Measurements from ENCODE around the gene STK32C.

Gene STK32C

DNA sequence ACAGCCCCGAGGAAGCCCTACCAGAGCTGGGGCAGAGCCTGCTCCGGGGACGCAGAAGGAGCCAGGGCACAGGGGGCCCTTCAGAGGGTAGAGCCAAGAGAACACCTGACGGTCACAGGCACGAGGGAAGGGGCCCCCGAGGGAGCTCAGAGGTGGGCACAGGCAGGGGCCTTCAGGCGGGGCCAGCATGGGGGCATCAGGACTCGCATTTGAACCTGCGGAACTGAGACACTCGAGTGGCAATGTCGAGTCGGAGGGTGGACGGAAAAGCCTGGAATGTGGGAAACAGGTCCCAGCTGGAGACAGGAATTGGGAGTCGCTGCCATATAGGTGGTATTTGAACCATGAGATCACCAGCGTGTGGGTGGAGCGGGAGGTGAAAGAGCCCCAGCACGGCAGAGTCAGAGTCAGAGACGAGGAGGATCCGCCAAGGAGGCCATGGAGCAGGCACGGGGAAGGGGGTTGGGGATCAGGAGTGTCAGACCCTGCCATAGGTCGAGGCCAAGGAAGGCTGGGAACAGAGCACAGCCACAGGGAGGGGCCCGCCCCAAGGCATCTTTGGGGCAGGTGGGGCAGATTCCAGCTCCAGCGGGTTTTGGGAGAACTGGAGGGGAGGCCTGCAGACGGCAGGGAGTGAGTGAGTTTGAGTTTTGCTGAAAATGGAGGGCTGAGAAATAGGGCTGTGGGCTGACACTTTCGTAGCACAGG is 13.8 kb downstream of the STK32C start:
- no peak for DNase-seq (ENCODE audit: insufficient read length, low spot score)
- no peak for FAIRE-seq
- TF ChIP-seq, protein P1, sequence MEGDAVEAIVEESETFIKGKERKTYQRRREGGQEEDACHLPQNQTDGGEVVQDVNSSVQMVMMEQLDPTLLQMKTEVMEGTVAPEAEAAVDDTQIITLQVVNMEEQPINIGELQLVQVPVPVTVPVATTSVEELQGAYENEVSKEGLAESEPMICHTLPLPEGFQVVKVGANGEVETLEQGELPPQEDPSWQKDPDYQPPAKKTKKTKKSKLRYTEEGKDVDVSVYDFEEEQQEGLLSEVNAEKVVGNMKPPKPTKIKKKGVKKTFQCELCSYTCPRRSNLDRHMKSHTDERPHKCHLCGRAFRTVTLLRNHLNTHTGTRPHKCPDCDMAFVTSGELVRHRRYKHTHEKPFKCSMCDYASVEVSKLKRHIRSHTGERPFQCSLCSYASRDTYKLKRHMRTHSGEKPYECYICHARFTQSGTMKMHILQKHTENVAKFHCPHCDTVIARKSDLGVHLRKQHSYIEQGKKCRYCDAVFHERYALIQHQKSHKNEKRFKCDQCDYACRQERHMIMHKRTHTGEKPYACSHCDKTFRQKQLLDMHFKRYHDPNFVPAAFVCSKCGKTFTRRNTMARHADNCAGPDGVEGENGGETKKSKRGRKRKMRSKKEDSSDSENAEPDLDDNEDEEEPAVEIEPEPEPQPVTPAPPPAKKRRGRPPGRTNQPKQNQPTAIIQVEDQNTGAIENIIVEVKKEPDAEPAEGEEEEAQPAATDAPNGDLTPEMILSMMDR (IDR thresholded peaks at IDR 0.05; ENCODE audit: insufficient read depth, missing control alignments): no peak

DNA sequence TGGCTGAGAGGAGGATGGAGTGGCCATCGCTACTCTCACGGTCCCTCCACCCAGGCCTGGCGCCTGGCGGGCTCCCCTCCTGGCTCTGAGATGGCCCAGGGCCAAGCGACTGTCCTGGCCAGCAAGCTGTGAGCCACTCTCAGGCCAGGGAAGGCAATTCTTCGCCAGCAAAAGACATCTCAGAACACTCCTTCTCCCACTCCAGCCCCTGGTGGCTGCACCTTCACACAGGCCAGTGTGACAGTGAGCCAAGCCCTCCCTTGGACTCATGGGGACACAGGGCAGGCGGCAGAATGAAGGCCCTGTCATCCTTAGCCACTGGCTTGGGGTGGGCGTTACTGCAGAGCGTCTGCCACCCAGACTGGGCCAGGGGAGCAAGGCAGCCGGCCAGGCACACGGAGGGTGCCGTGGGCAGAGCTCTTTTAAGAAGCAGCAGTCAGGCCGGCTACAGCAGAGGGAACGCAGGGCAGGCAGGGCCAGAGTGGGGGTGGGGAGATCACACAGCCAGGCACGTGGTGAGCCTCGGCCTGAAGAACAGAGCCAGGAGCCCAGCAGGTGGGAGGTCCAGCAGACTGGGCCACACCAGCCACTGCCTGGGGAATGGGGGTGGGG is 14.4 kb downstream of the STK32C start:
- FAIRE-seq (no peak), DNase-seq (ENCODE audit: insufficient read length, low spot score) (no peak)
- TF ChIP-seq, protein P1 (IDR thresholded peaks at IDR 0.05; ENCODE audit: insufficient read depth, missing control alignments): no peak

DNA sequence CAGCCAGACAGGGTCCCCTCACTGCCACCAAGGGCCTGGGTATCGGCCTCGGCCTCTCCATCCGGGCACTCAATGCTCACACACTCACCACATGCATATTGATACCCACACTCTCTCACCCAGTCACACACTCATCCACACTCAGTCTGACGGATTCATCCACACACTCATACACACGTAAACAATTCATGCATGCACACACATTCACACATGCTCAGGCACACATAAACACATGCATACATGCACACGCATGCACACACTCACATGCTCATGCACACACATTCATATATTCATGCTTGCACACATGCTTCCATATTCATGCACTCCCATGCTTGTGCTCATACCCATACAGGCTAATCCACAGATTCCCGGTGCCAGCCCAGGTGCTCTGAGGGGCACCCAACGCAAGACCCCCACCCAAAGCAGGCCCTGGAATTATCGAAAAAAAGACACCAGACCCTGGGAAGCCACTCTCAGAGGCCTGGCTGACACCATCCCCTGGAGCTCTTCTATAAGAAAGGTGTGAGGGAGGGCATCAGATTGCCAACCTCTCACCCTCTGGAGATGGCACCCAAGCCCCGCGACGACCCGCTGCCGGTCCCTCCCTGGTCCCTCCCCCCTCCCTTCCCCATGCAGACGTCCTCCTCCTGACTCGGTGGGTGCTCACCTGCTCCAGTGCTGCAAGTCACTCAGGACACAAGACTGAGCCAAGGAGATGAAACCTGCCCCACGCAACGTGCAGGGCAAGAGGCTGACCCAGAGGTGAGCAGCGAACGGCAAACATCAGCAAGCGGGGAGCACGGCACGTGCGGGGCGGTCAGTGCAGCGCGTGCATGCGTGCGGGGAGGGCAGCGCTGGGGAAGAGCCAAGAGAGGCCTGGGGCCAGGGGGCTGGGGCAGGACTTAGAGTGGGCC is 15.2 kb downstream of the STK32C start:
- no peak for DNase-seq (ENCODE audit: insufficient read length, low spot score)
- FAIRE-seq: no peak
- TF ChIP-seq, protein P1 (IDR thresholded peaks at IDR 0.05; ENCODE audit: insufficient read depth, missing control alignments): no peak

DNA sequence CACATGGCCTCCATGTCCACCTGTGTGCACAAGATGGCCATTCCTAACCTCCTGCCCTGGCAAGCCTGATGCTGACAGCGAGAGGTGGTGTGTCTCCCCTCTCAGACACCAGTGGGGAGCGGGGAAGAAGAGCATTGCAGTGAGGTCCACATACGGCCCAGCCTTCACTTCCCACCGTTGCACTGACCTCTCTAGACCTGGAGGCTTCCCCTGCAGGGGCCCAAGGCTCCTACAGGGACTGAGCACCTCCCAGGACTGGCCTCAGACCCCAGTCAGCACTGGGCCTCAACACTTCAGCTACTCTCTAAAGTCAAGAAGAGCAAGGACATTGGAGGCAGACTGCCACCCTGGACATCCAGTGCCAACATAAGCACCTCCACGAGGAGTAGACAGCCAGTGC is 15.9 kb downstream of the STK32C start:
- DNase-seq (ENCODE audit: insufficient read length, low spot score) (no peak), FAIRE-seq (no peak)
- TF ChIP-seq, protein P1 (IDR thresholded peaks at IDR 0.05; ENCODE audit: insufficient read depth, missing control alignments): no peak

DNA sequence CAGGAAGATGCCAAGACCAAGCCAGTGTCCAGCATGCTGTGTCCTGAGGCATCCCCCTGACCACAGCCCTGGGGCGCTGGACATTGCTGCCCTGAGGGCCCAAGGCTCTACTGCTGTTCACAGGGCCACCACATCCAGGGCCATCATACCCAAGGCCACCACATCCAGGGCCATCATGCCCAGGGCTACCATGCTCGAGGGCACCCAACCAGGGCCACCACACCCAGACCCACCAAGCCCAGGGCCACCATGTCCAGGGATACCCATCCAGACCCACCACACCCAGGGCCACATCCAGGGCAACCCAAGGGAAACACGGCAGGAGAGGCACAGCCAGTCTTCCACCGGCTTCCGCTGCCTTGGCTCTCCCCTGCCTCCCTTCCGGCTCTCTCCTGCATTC is 17.1 kb downstream of the STK32C start:
- TF ChIP-seq, protein P1 (IDR thresholded peaks at IDR 0.05; ENCODE audit: insufficient read depth, missing control alignments): no peak
- no peak for FAIRE-seq
- no peak for DNase-seq (ENCODE audit: insufficient read length, low spot score)

DNA sequence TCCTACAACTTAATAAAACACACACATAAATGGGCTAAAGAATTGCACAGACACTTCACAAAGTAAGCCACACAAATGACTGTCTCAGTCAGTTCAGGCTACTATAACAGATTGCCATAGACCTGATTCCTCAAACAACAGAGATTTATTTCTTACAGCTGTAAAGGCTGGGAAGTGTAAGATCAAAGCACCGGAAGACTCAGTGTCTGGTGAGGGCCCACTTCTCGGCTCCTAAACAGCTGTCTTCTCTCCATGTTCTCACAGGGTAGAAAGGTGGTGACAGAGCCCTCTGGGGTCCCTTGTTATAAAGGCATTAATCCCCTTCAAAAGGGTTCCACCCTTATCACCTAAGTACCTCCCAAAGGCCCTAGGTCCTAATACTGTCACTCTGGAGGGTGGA is 18.3 kb downstream of the STK32C start:
- TF ChIP-seq, protein P1 (IDR thresholded peaks at IDR 0.05; ENCODE audit: insufficient read depth, missing control alignments): no peak
- DNase-seq (ENCODE audit: insufficient read length, low spot score) (no peak), FAIRE-seq (no peak)
